Adrenal gland (tissue), 5 donors: Measurements from ENCODE around the gene CABCOCO1.

Experiments
- CTCF ChIP-seq, 6 experiments: fragments of 450-650 bp in 4 of 6; fragments of 200-600 bp in 2 of 6; sonication (generic) in 1 of 6; IDR thresholded peaks; 1 replicate in 5 of 6; 2 replicates in 1 of 6; pipeline versions ENCODE4 v1.5.1 to v1.8.0; 2016 to 2021; ENCODE audit warnings: antibody characterized with exemption in 6 of 6, mild to moderate bottlenecking in 2 of 6, moderate library complexity in 1 of 6
- POLR2A ChIP-seq, 2 donors: fragments of 450-650 bp; IDR thresholded peaks; one replicate each; pipeline ENCODE4 v1.6.1; 2017; ENCODE audit warnings: antibody characterized with exemption in 2 of 2, mild to moderate bottlenecking in 2 of 2, moderate library complexity in 1 of 2
- donor health status: DM: no; HTN: no; CAD: no.

GRCh38 chr10:61779950-61780659, 117.4 kb downstream of the CABCOCO1 start:
- TF ChIP-seq CTCF (IDR thresholded peaks at IDR 0.05) (no peak), POLR2A (IDR thresholded peaks at IDR 0.05) (no peak)
